ENCODE results near the gene LILRA5. TPM values are rescaled to one million over a fixed set of nuclear protein-coding genes. Genes with fewer than 3 reads are reported as not detected.

Gene LILRA5
- total and polyA plus RNA-seq, 10 of the 15 experiments (the other 5 are each of a cell fraction or from before 2014, with no cell fraction given), result 0.05 to 1.2 (median 0.36) TPM; not detected in 4

DNA sequence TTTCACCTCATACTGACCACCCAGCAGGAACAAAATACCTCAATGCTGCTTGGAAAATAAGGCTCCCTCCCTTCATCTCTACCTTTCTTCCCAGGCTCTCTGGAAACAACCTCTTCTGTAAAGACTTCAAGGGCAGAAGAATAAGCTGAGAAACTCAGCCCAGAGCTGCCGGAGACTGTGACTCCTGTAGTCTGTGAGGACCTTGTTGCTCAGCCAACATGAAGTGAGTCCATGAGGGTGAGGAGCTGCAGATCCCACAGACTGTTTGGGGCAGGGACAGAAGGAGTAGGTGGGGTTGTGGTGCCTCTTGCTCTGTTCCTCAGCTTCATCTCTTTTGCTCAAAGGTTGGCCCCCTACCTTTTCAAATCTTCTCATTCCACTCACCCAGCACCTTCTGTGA, 7.8 kb downstream of the LILRA5 start (continued):
- TF ChIP-seq, protein P1, sequence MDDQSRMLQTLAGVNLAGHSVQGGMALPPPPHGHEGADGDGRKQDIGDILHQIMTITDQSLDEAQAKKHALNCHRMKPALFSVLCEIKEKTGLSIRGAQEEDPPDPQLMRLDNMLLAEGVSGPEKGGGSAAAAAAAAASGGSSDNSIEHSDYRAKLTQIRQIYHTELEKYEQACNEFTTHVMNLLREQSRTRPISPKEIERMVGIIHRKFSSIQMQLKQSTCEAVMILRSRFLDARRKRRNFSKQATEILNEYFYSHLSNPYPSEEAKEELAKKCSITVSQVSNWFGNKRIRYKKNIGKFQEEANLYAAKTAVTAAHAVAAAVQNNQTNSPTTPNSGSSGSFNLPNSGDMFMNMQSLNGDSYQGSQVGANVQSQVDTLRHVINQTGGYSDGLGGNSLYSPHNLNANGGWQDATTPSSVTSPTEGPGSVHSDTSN (IDR thresholded peaks at IDR 0.05; ENCODE audit: insufficient replicate concordance, low read depth, low read length), result no peak
- no peak for TF ChIP-seq NR2C2 (IDR thresholded peaks at IDR 0.05; ENCODE audit: borderline replicate concordance, control insufficient read depth, insufficient read length, low read depth)
- TF ChIP-seq, protein P2, sequence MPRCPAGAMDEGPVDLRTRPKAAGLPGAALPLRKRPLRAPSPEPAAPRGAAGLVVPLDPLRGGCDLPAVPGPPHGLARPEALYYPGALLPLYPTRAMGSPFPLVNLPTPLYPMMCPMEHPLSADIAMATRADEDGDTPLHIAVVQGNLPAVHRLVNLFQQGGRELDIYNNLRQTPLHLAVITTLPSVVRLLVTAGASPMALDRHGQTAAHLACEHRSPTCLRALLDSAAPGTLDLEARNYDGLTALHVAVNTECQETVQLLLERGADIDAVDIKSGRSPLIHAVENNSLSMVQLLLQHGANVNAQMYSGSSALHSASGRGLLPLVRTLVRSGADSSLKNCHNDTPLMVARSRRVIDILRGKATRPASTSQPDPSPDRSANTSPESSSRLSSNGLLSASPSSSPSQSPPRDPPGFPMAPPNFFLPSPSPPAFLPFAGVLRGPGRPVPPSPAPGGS (IDR thresholded peaks at IDR 0.05; ENCODE audit: borderline replicate concordance, insufficient read depth, low read depth, low read length, poor library complexity, severe bottlenecking), result no peak

- no TSS peak for BruUV-seq (replicated peaks)
- intact Hi-C loops (cut with micrococcal nuclease; ENCODE audit: unreplicated experiment), result no loop called here
- no peak for FAIRE-seq
- Histone ChIP-seq H3K9ac (ENCODE audit: control insufficient read depth, insufficient read depth, low read length) (no peak overlapping the region), H3K9me3 (replicated peaks; ENCODE audit: control insufficient read depth, insufficient read depth, low read length) (no peaks in the 10 kb centered on the region), H3K79me2 (ENCODE audit: control insufficient read depth, insufficient read depth, low read length) (no peaks in the 10 kb centered on the region), H3K36me3 (ENCODE audit: control insufficient read depth in 2 of 2, insufficient read depth in 2 of 2, low read length in 1 of 2) (no peaks in the 10 kb centered on the region), H4K20me1 (ENCODE audit: control insufficient read depth, insufficient read depth) (no peaks in the 10 kb centered on the region), H3K4me2 (ENCODE audit: control insufficient read depth, insufficient read depth) (no peak overlapping the region), H3K4me3 (no peak overlapping the region), H2AFZ (ENCODE audit: control insufficient read depth, low read depth, low read length) (no peak overlapping the region), H3K27ac (ENCODE audit: control insufficient read depth, insufficient read depth) (no peak overlapping the region), H3K4me1 (ENCODE audit: control insufficient read depth, insufficient read depth, low read length) (no peaks in the 10 kb centered on the region), H3K27me3 (replicated peaks in 1 of 2; ENCODE audit: control insufficient read depth in 2 of 2, insufficient read depth in 2 of 2, low read length in 1 of 2) (peaks cover 0 to 2% of the 10 kb centered on the region in 2 experiments; a peak in 3 of 4 replicates)
- 0% methylated on average over 4 of the region's 4 CpGs for WGBS (ENCODE audit: insufficient coverage, insufficient replicate concordance, low lambda C conversion rate, missing lambda C conversion rate)
- RAD21 ChIA-PET (ENCODE audit: unreplicated experiment), result no interaction called here
- DNase-seq (ENCODE audit: low read depth, low spot score), result no peak
- in situ Hi-C loops (cut with MboI), result no loop called here
- ATAC-seq, result no peak
- SMC1A ChIA-PET (ENCODE audit: uncharacterized antibody, unreplicated experiment), result no interaction called here
- POLR2A ChIA-PET, result no interaction called here
- CTCF ChIA-PET, result no interaction called here
- TF ChIP-seq YBX1 (IDR thresholded peaks at IDR 0.05), result no peak
- TF ChIP-seq CTCF (IDR thresholded peaks at IDR 0.05 in 2 of 3, conservative IDR thresholded peaks at IDR 0.05 in 1 of 3; ENCODE audit: control insufficient read depth in 2 of 3, extremely low read depth in 1 of 3, insufficient read depth in 1 of 3, low read depth in 3 of 3, low read length in 3 of 3), result no peak
- TF ChIP-seq E2F8 (IDR thresholded peaks at IDR 0.05; ENCODE audit: low read depth, partially characterized antibody), result no peak
- no peak for TF ChIP-seq HDGF (IDR thresholded peaks at IDR 0.05)
- no peak for TF ChIP-seq E2F4 (IDR thresholded peaks at IDR 0.05; ENCODE audit: low read depth, low read length)
- TF ChIP-seq ETV6 (conservative IDR thresholded peaks at IDR 0.05 in 1 of 2, IDR thresholded peaks at IDR 0.05 in 1 of 2; ENCODE audit: borderline replicate concordance in 1 of 2, low read depth in 1 of 2), result no peak
- no peak for TF ChIP-seq CREM (IDR thresholded peaks at IDR 0.05; ENCODE audit: low read depth)
- TF ChIP-seq KDM1A (IDR thresholded peaks at IDR 0.05; ENCODE audit: borderline replicate concordance), result no peak
- TF ChIP-seq MEF2A (IDR thresholded peaks at IDR 0.05; ENCODE audit: insufficient read depth, low read depth, low read length), result no peak
Measured at GRCh38 chr19:54302257-54302656, 10.7 kb downstream of the LILRA5 start.
